GM18498 (cell line): ENCODE measurements around the gene CNTN5.
"Not testable (repeated sequence)": the region's sequence is repeated elsewhere in the genome, so short reads cannot be mapped to it uniquely, and the experiment has no call there.

ENCODE experiments used
- ATAC-seq: cut with Tn5 transposase; IDR thresholded peaks from one replicate; pipeline ENCODE4 v1.9.1; 2021; ENCODE audit warnings: mild to moderate bottlenecking, moderate library complexity; ENCODE audit not compliant: unreplicated experiment

The CNTN5 gene

DNA sequence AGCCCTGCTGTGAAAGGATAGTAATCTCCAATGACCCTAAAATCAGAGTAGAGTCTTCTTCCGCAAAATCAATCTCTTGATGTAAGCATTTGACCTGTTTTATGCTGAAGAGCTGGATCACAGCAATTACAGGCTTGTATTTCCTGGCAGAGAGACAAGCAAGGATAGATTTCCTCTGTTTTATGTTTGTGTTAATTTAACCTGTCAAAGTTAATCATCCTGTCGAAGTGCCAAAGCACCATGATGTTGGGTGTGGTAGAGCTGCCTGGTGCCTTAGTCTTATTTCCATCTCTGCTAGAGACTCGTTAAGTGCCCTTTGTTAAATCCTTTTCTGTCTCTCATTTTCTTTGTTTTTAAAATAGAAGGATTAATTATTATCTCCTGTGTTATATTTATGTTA lies 248.1 kb downstream of the CNTN5 start:
- ATAC-seq = no peak

DNA sequence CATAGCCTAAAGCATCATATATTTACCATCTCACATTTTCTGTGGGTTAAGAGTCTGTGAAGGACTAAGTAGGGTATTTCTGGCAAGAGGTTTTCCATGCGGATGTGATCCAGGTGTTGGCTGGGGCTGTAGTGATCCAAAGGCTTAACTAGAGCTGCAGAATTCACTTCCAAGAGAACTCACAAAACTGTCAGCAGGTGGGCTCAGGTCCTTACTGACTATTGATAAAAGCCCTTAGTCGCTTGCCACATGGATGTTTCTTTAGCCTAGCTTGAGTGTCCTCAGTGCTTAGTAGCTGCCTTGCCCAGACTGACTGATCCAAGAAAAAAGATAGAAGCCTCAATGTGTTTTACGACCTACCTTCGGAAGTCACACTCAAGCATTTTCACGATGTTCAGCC lies 250.8 kb downstream of the CNTN5 start:
- ATAC-seq = no peak

DNA sequence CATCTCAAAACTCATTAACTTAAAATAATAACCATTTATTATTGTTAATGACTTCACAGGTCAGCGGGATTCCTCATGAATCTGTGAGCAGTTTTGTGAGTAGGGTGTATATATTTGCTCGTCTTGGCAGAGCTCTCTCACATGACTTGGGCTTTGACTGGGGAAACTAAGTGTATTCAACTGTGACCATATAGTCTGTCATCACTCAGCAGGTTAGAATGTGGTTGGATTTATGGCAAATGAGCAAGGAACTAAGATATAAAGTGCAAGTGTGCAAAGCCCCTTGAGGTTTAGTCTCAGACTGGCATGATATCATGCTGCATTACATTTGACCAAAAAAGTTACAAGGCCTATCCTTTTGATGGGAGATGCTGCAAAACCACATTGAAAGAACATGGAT lies 254.8 kb downstream of the CNTN5 start:
- ATAC-seq = no peak

DNA sequence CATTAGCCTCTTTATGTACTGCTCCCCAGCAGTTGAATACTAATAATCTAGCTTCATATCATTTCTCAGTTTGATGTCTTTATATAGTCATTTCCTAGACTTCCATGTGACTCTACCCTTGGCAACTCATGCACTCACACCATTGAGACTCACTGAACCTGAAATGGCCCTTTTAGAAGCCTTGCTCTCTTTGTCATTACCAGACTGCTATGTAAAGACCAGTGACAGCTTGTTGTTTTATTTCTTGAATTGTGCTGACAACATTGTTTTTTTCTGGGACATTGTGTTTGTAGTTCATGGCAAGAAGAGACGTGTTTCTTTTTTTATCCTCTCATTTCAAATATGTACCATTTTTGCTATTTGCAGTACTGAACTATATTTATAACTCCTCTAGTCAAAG lies 256.5 kb downstream of the CNTN5 start:
- no peak for ATAC-seq

DNA sequence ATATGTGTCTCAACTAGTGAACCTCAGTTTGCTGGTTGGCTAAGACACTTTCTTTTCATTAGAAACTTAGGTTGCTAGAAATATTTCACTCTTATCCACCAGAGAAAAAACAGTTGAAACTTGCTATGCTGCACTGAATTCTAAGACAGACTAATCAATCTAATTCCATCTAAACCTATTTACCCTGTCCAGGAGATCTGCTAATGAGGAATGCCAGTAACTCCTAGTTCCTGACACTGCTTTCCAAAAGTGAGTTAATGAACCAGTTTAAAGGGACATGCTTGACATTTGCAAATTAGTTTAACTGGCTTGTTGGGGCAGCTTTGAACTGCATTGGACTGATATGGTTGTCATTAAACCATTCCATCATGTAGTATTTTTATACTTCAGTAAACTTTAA lies 258.5 kb downstream of the CNTN5 start:
- ATAC-seq = no peak

DNA sequence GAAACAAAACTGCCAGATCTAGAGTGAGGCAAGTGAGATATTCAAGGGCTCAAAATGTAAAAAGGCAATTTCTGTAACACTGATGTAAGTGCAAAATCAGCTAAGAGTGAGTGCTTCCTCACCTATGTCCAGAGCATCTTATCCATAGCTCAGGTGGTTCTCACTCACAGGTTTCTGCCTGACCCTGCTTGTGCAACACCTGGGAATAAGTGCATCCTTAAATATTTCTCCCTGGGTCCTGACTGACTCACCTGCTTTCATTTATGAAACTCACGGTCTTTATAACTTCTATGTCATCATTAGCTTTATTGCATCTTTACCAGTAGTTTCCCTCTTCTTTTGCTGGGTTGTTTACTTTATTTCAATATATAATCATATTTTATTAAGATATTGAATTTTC lies 260.6 kb downstream of the CNTN5 start:
- ATAC-seq = no peak

DNA sequence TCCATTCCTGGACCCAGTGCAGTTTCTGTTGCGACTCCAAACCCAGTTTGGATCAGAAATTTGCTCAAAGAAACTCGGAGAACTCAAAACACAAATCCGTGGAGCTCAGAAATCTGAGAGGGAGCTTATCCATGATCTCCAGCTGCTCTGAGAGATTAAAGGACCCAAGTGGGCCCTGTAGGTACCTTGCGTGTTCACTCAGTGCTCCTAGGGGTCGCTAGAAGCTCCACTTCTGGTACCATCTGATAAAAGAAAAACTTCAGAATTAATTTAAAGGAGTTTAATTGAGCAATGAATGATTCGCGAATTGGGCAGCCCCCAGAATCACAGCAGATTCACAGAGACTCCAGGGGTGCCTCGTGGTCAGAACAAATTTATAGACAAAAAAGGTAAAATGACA lies 277.2 kb downstream of the CNTN5 start:
- ATAC-seq = not testable (repeated sequence)

DNA sequence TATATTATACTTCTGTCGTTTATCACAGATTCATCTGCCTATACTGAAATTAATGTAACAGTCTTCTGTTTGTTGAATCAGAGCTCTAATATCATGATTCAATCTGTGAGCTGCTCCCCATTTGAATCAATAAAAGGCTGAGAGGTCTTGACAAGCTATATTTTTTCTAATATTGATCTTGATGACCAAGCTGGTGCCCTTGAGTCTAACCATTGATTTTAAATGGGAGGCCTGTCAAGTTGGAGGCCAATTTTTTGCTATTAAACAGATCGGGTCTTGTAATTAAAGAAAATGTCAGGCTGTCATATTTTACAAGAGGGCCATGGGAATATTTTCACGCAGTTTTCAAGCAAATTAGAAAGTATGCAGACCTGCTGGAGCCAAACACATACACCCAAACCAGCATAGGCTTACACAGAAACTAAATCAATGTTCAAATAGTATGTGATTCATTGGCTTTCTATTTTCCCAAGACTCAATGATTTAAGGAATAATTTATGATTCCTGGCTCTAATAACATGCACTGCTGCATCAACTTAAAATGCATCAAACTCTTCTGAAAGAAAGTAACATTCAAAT lies 286.9 kb downstream of the CNTN5 start:
- no peak for ATAC-seq

DNA sequence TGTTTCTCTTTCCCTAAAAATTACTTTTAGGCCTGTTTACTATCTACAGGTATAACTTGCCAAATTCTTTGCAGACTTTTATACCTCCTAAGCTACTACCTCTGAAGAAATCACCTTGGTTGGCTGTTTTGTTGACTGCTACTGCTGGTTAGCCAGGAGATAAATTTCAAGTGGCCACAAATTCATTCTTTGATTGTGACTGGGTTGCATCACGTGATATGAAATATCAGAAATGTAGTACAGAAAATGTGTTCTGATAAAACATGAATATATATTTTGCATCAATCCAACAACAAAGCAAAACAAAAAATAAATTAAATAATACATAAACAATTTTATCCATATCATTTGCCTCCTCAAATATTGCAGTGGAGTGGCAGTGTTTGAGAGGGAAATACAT lies 291.1 kb downstream of the CNTN5 start:
- ATAC-seq = no peak

DNA sequence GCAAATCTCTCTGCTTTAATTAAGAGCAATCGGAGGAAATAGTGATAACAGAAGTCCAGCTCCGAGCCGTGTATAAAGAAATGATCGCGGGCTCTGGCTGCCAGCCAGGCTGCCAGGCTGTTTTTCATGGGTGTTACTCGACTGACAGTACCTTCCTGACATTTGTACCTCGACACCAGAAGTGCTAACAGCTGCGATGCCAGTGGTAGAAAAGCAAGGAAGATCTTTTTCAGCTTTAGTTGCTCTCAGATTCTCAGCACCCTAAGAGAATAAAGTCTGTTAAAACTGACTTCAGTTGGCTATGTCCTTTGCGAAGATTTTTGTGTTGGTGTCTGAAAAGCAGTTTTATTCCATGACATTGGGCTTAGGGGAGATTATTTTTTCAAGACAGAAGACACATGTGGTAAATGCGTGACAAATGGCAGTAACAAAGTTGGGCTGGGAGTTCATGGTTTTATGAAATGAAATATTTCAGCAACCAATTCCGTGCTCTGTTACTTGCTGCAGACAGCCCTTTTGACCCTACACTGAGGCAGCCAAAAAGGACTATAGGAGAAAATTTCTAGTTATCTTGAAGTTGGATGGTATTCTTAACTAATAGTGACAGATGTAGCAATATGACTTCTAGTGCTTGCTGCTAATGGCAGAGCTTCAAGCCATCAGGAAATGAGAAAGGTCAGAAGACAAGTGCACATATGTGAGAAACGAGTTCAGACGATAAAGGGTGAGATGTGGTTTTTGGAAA lies 296.2 kb downstream of the CNTN5 start:
- no peak for ATAC-seq

DNA sequence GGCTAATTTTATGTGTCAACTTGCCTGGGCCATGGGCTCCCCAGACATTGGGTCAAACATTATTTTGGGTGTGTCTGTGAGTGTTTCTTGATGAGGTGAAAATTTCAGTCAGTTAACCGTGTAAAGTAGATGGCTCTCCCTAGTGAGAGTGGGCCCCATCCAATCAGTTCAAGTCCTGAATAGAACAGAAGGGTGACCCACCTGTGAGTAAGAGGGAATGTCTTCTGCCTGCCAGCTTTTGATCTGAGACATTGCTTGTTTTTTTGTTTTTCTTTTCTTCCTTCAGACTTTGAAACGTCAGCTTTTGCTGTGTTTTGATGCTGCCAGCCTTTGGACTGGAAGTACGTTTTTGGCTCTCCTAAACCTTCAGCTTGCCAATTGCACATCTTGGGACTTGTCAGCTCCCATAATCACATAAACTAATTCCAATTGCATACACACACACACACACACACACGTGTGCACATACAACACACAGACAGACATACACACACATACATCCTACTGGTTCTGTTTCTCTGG lies 300.1 kb downstream of the CNTN5 start:
- no peak for ATAC-seq

DNA sequence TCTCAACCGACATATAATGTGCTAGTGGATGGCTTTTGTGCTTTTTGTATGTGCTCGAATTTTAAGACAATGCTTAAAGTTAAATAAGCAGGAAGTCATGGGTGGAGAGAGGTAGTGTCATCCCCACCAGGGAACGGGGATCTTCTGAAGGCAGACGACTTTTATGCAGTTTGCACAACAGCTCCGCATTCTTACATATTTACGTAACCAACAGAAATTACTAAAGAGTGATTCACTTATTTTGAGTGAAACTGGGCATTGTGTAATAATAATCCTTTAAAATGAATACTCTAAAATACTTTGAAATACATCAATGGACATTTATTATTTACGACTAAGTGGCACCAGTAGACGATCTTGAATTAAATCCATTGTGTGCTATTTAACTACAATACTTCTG lies 305.1 kb downstream of the CNTN5 start:
- no peak for ATAC-seq

DNA sequence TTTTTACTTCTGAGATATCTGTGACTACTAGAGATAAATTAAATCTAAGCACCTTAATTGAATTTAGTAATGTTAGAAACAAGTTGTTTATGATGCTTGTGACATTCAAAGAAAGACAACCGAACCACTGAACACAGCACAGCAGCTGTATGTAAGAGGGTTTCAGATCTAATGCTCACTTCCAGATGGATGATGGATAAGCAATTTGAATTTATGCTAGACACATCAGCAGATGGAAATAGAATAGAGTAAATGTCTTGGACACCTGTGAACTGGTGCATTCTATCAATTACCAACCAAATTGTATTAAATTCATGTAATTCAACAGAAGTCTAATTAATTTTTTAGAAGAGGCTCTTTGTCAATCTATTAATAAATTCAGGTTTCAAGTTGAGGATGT lies 306.3 kb downstream of the CNTN5 start:
- ATAC-seq = no peak

DNA sequence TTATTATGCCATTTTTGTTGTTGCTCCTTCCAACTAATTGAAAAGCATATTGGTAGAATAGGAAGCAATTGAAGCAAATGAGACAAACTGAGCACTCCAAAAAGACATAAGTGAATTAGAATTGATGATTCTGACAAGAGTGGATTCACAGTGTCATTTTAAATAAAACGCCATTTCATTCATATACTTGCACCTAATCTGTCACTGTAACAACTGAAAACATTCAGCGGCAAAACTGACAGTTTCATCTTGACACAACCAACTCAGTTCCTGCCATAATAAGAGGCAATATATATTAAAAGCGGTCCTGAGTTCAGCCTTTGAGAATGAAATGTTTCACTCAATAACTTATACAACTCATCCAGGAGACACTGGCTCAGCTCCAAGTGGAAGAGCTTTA lies 306.8 kb downstream of the CNTN5 start:
- no peak for ATAC-seq

DNA sequence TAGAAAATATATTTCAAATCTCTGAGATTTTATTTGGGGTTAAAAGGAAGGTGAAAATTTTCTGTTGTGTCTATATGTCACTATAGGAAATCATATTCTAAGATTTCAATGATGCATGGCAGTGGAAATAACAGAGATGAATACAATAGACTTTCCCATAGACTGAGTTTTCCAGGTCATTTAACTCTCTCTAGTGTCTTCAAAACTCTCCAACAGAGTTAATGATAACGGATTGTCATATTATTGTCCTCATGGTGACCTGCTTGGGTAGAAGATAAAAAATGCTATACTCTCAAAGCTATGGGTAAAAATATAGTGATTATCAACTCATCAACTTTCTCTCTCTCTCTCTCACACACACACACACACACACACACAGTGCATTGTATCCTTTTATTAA lies 312.9 kb downstream of the CNTN5 start:
- no peak for ATAC-seq

DNA sequence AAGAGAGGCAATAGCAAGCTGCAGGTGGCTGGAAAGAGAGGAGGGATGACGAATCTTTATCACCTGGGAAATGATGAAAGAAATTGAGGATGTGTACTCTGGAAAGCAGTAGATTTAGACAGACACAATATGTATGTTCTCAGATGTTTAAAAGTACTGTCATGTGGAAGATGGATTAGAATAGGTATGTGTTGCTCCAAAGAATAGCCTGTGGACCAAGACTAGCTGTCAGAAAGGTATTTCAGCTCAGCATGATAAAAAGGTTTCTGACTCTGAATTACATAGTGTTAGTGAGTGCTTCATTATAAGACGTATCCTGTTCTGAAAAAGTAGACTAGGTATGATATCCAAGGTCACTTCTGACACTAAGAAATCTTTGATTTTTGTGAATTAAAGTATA lies 322.4 kb downstream of the CNTN5 start:
- ATAC-seq = no peak

DNA sequence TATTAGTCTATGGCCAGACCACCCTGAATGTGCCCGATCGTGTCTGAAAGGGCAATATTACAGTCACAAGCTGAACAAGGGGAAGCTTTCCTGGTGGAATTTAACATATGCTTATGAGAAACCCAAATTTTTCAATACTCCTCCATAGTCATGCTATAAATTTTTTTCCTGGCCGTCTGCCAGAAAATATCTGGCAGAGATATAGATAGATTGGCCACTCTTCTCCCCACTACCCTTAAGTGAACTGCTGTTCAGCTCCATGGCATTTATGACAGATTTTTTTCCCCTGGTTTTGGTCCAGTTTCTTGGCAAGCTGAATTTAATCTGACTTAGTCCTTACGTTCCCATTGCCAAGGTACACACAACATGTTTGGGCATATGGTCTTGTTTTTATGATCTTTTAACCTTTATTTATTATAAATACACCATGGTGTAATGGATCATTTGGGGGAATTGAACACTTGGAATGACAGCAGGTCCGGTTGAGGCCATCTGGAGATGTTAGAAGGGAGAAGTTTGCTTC lies 328.5 kb downstream of the CNTN5 start:
- ATAC-seq = no peak

DNA sequence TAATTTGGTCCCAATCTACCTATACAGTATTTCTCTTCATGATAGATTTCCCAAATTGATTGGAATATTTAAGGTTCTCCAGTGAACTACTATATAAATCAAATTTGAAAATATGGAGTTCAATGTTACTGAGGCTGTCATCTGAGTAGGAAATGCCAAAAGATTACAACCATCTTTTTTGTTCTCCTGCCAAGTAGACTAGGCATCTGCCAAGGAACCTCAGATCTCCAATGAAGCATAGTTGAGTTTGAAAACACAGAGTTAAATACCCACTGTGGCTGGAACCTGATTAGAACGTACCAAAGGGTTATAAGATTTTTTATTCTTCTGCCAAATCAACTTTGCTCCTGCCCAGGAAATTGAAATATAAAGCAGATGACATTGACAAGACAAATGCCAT lies 330.9 kb downstream of the CNTN5 start:
- no peak for ATAC-seq

DNA sequence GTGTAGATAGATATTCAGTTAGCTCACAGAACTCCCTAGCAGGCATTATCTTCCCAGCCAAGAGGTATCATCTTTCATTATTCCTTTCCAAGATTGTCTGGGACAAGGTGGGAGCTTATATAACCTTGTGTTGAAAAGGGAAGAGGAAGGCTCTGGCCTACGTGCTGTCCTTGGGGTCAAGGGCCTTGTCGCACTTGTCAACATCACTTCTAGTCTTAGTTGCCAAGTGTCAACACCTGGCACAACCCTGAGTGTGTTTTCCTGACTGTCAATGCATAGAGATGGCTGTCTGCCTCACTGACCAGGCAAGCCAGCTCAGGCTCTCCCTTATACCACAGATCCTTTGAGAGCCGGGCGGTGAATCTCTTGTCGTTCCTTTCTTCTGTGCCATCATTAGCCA lies 331.9 kb downstream of the CNTN5 start:
- ATAC-seq = no peak

DNA sequence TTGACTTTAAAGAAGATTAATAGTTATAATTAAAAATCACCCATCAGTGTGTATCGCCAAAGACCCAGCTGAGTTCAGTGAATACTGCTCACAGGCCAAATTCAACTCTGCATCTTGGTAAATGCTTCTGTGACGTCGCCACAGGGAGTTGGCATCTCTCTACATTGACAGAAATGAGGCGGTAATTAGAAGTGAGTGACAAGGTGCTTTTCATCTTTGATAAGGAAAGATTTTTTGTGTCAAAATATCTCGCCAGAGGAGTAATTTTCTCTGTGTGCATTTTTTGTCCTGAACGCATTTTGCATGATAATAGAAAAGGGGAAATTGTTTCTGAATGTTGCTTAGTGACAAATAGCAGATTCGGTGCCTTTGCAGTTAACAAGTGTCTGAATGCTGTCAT lies 345.8 kb downstream of the CNTN5 start:
- ATAC-seq = no peak

DNA sequence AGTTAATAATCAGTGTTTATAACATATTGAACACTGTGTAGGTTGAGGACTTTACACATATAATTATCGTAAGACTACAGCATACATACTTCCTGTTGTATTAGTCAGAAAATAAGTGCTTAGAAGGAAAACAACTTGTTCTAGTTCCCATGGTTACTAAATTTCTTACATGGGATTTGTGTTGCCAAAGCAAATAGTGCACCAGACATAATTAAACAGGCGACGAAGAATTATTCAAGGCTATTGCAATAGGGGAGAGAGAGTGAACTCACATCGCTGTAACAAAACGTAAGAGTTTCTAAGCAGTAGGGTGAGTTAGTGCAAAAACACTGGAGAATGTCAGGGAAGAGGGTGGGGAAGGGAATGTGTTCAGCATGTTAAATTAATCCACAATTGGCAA lies 347.8 kb downstream of the CNTN5 start:
- no peak for ATAC-seq

DNA sequence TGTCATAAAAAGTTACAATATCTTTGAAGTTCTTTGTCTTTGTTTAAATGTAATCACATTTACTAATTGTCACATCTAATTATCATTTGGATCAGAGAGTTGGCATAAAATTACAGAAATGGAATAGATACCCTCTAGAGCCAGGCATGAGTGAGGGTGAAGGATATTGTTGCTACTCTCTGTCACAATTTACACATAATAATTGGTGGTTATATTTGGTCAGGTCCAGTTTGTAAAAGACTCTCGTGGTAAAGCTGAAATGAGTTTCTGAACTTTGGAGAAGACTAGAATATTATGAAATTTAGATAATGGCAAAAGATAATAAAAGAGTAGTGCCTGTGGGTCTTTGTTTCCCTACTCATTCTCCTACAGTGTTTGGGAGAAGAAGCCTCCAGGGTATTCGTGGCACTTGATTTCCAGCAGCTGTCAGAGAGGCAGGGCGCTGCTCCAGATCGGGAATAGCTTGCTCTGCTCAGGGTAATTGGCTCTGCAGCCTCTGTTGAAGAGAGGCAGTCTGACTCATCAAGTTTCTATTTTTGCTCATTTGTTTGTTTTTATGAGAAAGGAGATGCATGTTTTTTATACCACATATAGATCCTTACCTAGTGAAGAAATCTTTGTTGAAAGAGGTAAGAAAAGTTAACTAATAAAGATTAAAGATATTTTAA lies 349.9 kb downstream of the CNTN5 start:
- no peak for ATAC-seq
